ENCODE measurements around the gene STX8.

DNA sequence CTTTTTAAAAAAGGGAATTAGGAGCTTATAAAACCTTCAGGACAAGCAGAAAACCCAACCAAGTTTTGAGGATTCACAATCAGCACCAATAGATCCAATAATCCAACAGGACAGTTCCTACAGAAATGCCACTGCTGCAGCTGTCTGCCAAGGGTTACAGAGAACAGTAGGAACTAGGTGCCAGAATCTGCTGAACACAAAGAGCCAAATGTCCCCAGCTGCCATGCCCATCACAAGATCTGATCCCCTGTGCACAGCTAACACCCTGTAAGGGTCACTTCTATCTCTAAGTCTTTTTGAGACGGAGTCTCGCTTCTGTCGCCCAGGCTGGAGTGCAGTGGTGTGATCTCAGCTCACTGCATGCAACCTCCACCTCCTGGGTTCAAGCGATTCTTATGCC lies 262.3 kb downstream of the STX8 start:
- TF ChIP-seq GATA2 (IDR thresholded peaks at IDR 0.05; ENCODE audit: low read depth, low read length) (no peak), GATA3 (IDR thresholded peaks at IDR 0.05; ENCODE audit: low read depth, low read length) (no peak)

Measured in SH-SY5Y (cell line).